HepG2 (cell line): ENCODE measurements around the gene TMEM139. TPM values are rescaled to one million over a fixed set of nuclear protein-coding genes. Genes with fewer than 3 reads are reported as not detected.

Source experiments
- ATAC-seq: fragments of 200-7000 bp; cut with Tn5 transposase; 3 replicates; pipeline ENCODE4 v1.9.1; 2020; ENCODE audit warnings: mild to moderate bottlenecking, moderate library complexity
- BruUV-seq: library from RNA; stranded (reverse); fragments of 400-500 nt; replicated peaks from 2 replicates; lab custom pipeline; 2021; lab: Mats Ljungman, UMichigan
- CTCF ChIA-PET: fragments of 300-600 bp; formaldehyde crosslinking; extraction: SDS; loops from one replicate; lab custom pipeline; 2021; ENCODE audit warnings: low total read pairs, inconsistent platforms, low intra/inter-chr PET ratio; lab: Yijun Ruan, JAX
- POLR2A ChIA-PET: fragments of 350-600 bp; sonication (Branson Sonifier 250); formaldehyde crosslinking; loops from one replicate; lab custom pipeline; 2020; ENCODE audit warnings: antibody characterized with exemption, inconsistent platforms; lab: Yijun Ruan, JAX
- DNase-seq: peaks from one replicate; pipeline ENCODE4 v3.0.0-alpha.2; 2015; ENCODE audit warnings: low spot score
- FAIRE-seq: peaks from 3 replicates; lab custom pipeline; 2011; peaks lifted over from hg19 to GRCh38; lab: Jason Lieb, UNC
- H2AFZ ChIP-seq: one replicate; pipeline ENCODE4 v1.6.1; 2011; ENCODE audit warnings: low read length, inconsistent platforms
- H3K27ac ChIP-seq: fragments of 300-600 bp; 3 replicates; pipeline ENCODE4 v1.8.0; 2011; ENCODE audit warnings: mixed run types, mild to moderate bottlenecking, mixed read lengths, low read length, inconsistent platforms; ENCODE audit not compliant: insufficient read depth; ENCODE audit errors: extremely low read length
- H3K27me3 ChIP-seq, 2 experiments: fragments of 200-600 bp in 1 of 2; 2 replicates in 1 of 2; 3 replicates in 1 of 2; pipeline versions ENCODE4 v1.6.0 to v1.8.0; 2011; ENCODE audit warnings: low read length in 2 of 2, mild to moderate bottlenecking in 2 of 2, moderate library complexity in 2 of 2, inconsistent platforms in 1 of 2; ENCODE audit not compliant: insufficient read depth in 2 of 2, control insufficient read depth in 1 of 2
- H3K36me3 ChIP-seq, 2 experiments: fragments of 200-600 bp in 1 of 2; replicated peaks in 1 of 2; 2 replicates in 1 of 2; 3 replicates in 1 of 2; pipeline versions ENCODE4 v1.5.1 to v1.8.0; 2011; ENCODE audit warnings: low read length in 2 of 2, inconsistent platforms in 1 of 2; ENCODE audit not compliant: insufficient read depth in 2 of 2, control insufficient read depth in 1 of 2
- H3K4me1 ChIP-seq: 2 replicates; pipeline ENCODE4 v1.5.1; 2012; ENCODE audit warnings: low read length, inconsistent platforms; ENCODE audit not compliant: insufficient read depth
- H3K4me2 ChIP-seq: 2 replicates; pipeline ENCODE4 v1.6.0; 2011; ENCODE audit warnings: low read depth, low read length, inconsistent platforms
- H3K4me3 ChIP-seq, 3 experiments: fragments of 200-600 bp in 1 of 3; sonication (generic), shearing (Covaris generic) in 1 of 3; replicated peaks in 1 of 3; 2 replicates each; pipeline ENCODE4 v1.5.1; 2011 to 2016; ENCODE audit warnings: low read length in 3 of 3, inconsistent platforms in 2 of 3, low read depth in 2 of 3, mild to moderate bottlenecking in 2 of 3, control low read depth in 1 of 3, mixed read lengths in 1 of 3; ENCODE audit not compliant: insufficient read depth in 1 of 3
- H3K79me2 ChIP-seq: one replicate; pipeline ENCODE4 v1.6.1; 2011; ENCODE audit warnings: low read length, inconsistent platforms; ENCODE audit not compliant: insufficient read depth
- H3K9ac ChIP-seq: 2 replicates; pipeline ENCODE4 v1.6.0; 2011; ENCODE audit warnings: mild to moderate bottlenecking, low read depth, low read length, inconsistent platforms; ENCODE audit not compliant: insufficient read depth
- H3K9me3 ChIP-seq: 2 replicates; pipeline ENCODE4 v1.5.1; 2012; ENCODE audit warnings: mild to moderate bottlenecking, low read length
- H4K20me1 ChIP-seq: 2 replicates; pipeline ENCODE4 v1.6.0; 2011; ENCODE audit warnings: inconsistent platforms, mild to moderate bottlenecking, low read length, moderate library complexity; ENCODE audit not compliant: insufficient read depth
- BHLHE40 ChIP-seq: IDR thresholded peaks from 2 replicates; pipeline ENCODE4 v1.6.1; 2011; ENCODE audit warnings: low read length, improper control_type of control experiment
- ZBTB2 ChIP-seq: sonication (generic); formaldehyde crosslinking; IDR thresholded peaks from 2 replicates; pipeline ENCODE4 v1.8.0; 2022; ENCODE audit warnings: low read depth, missing genetic modification reagents
- WGBS: methylation state at CpG from one replicate; pipeline ENCODE4 v1.1.6; 2017; ENCODE audit warnings: low lambda C conversion rate; 5-methylcytosine and 5-hydroxymethylcytosine counted together
- in situ Hi-C: cut with HindIII; loops from 2 replicates; pipeline ENCODE4 v1.10.0; 2017; ENCODE audit warnings: low pct_unique_long_range_greater_than_20kb; ENCODE audit not compliant: extremely low pct_ligation_motif_present
- intact Hi-C: fragments of 100-400 bp; cut with micrococcal nuclease; formaldehyde crosslinking; loops from one replicate; pipeline ENCODE4 v1.10.0; 2022; ENCODE audit not compliant: unreplicated experiment
- polyA plus RNA-seq, 8 experiments: library from polyadenylated mRNA; depleted of rRNA in 3 of 8; stranded (reverse) in 7 of 8; unstranded in 1 of 8; fragments of >200 nt; fragmentation: Illumina TruSeq in 4 of 8; extraction: Trizol in 4 of 8; gene quantifications; 2 replicates each; pipeline versions ENCODE4 v1.2.1 to v1.2.3, GENCODE V29; 2011 to 2016; ENCODE audit warnings: low read depth in 4 of 8, missing spikeins in 1 of 8, mixed read lengths in 1 of 8; ENCODE audit not compliant: insufficient read depth in 1 of 8
- total RNA-seq, 5 experiments: library from RNA; depleted of rRNA; stranded (reverse); fragments of >200 nt; fragmentation: Illumina TruSeq; extraction: Trizol; gene quantifications; 2 replicates each; pipeline ENCODE4 v1.2.3, GENCODE V29; 2016; ENCODE audit warnings: low read depth in 1 of 5
- TF ChIP-seq, protein P1 (sequence below), 2 experiments: fragments of 450-650 bp in 1 of 2; sonication (generic) in 1 of 2; formaldehyde crosslinking; IDR thresholded peaks; 2 replicates each; pipeline versions ENCODE4 v1.5.0 to v1.8.0; 2020 to 2022; ENCODE audit warnings: mild to moderate bottlenecking in 1 of 2, missing genetic modification reagents in 1 of 2

The TMEM139 gene
- total and polyA plus RNA-seq, 2 of the 13 experiments (the other 11 are each of a cell fraction or from before 2014, with no cell fraction given), result 7.9 to 14.0 TPM

- H3K4me2 ChIP-seq, result no peak overlapping the region
- intact Hi-C loops, result no loop called here
- ChIA-PET CTCF (no interaction called here), POLR2A (no interaction called here)
- BruUV-seq, result no TSS peak
- FAIRE-seq (no peak), DNase-seq (no peak), ATAC-seq (no peak)
- no peak overlapping the region for H3K27ac ChIP-seq
- no peak for TF ChIP-seq BHLHE40
- no peaks in the 10 kb centered on the region for H4K20me1 ChIP-seq
- H2AFZ ChIP-seq, result no peak overlapping the region
- no peaks in the 10 kb centered on the region for H3K36me3 ChIP-seq
- H3K9me3 ChIP-seq, result peaks cover 6% of the 10 kb centered on the region; the same call in 1 of the 2 replicates
- no peak overlapping the region for H3K9ac ChIP-seq
- no peaks in the 10 kb centered on the region for H3K79me2 ChIP-seq
- in situ Hi-C loops, result no loop called here
- H3K27me3 ChIP-seq, result 0 out of 5 replicates have a peak, but pooled peaks cover 0 to 1% of the 10 kb centered on the region in 2 experiments
- H3K4me1 ChIP-seq, result peaks cover 7% of the 10 kb centered on the region; the same call in 1 of the 2 replicates
- H3K4me3 ChIP-seq, result no peak overlapping the region
These were observed 47.4 kb upstream of the TMEM139 start for GRCh38 chr7:143237366-143237765.

GRCh38 chr7:143238289-143238980, 46.3 kb upstream of the TMEM139 start:
- in situ Hi-C loops, result no loop called here
- CTCF ChIA-PET, result no interaction called here
- WGBS, result 0% methylated on average over 1 of the region's 1 CpG

More at GRCh38 chr7:143238289-143238980, 46.3 kb upstream of the TMEM139 start:
- Histone ChIP-seq H3K79me2 (no peaks in the 10 kb centered on the region), H3K4me1 (peaks cover 13% of the 10 kb centered on the region), H3K36me3 (no peaks in the 10 kb centered on the region), H4K20me1 (no peaks in the 10 kb centered on the region), H3K9ac (no peak overlapping the region), H3K9me3 (peaks cover 6% of the 10 kb centered on the region; the same call in 1 of the 2 replicates), H3K4me2 (no peak overlapping the region), H2AFZ (no peak overlapping the region), H3K27ac (no peak overlapping the region), H3K4me3 (no peak overlapping the region), H3K27me3 (no peaks in the 10 kb centered on the region)
- no peak for DNase-seq
- no peak for TF ChIP-seq ZBTB2 (CRISPR knock-in tag)
- TF ChIP-seq, protein P1, sequence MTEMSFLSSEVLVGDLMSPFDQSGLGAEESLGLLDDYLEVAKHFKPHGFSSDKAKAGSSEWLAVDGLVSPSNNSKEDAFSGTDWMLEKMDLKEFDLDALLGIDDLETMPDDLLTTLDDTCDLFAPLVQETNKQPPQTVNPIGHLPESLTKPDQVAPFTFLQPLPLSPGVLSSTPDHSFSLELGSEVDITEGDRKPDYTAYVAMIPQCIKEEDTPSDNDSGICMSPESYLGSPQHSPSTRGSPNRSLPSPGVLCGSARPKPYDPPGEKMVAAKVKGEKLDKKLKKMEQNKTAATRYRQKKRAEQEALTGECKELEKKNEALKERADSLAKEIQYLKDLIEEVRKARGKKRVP (CRISPR knock-in tag; IDR thresholded peaks at IDR 0.05), result no peak
- POLR2A ChIA-PET, result no interaction called here
- intact Hi-C loops, result no loop called here
- FAIRE-seq, result no peak
- no TSS peak for BruUV-seq
- no peak for ATAC-seq
